Activated CD8-positive, alpha-beta T cell treated with anti-CD3 and anti-CD28 coated beads for 36 hours (primary cell): Measurements from ENCODE around the gene DNAJC11. TPM values are rescaled to one million over a fixed set of nuclear protein-coding genes. Genes with fewer than 3 reads are reported as not detected.

Experiments used
- ATAC-seq: fragments of 200-7000 bp; cut with Tn5 transposase; one replicate; pipeline ENCODE4 v1.10.0; 2021; ENCODE audit warnings: mild to moderate bottlenecking, moderate library complexity
- CTCF ChIA-PET: fragments of 350-600 bp; sonication (Branson Sonifier 250); formaldehyde crosslinking; loops from one replicate; lab custom pipeline; 2021; ENCODE audit warnings: antibody characterized with exemption; lab: Charles Lee
- POLR2A ChIA-PET: fragments of 350-600 bp; sonication (Branson Sonifier 250); formaldehyde crosslinking; loops from one replicate; lab custom pipeline; 2021; ENCODE audit warnings: antibody characterized with exemption; lab: Charles Lee
- DNase-seq: peaks from one replicate; pipeline ENCODE4 v3.0.0-alpha.2; 2020
- H3K27ac Mint-ChIP-seq: one replicate; pipeline ENCODE4 v1.8.0; 2021; ENCODE audit warnings: mild to moderate bottlenecking, mixed read lengths
- H3K27me3 Mint-ChIP-seq: one replicate; pipeline ENCODE4 v1.8.0; 2021; ENCODE audit warnings: mixed read lengths
- H3K36me3 Mint-ChIP-seq: one replicate; pipeline ENCODE4 v1.8.0; 2021; ENCODE audit warnings: low read depth, mixed read lengths
- H3K4me1 Mint-ChIP-seq: one replicate; pipeline ENCODE4 v1.8.0; 2021; ENCODE audit warnings: low read depth, mixed read lengths
- H3K4me3 Mint-ChIP-seq: one replicate; pipeline ENCODE4 v1.8.0; 2021; ENCODE audit warnings: mild to moderate bottlenecking, moderate library complexity, mixed read lengths
- H3K9me3 Mint-ChIP-seq: one replicate; pipeline ENCODE4 v1.8.0; 2021; ENCODE audit warnings: mixed read lengths
- CTCF ChIP-seq: fragments of 200-600 bp; IDR thresholded peaks from one replicate; pipeline ENCODE4 v1.8.0; 2022; ENCODE audit warnings: antibody characterized with exemption, mild to moderate bottlenecking
- intact Hi-C: fragments of 100-400 bp; cut with micrococcal nuclease; formaldehyde crosslinking; loops from one replicate; pipeline ENCODE4 v1.10.0; 2022
- total RNA-seq, 2 experiments: library from RNA; stranded (reverse); gene quantifications; one replicate each; pipeline ENCODE4 v1.2.3, GENCODE V29; 2021

Gene DNAJC11
- total RNA-seq, 2 experiments from 2014 or later = 52.8 to 53.3 TPM

GRCh38 chr1:6588128-6588892, 113.3 kb downstream of the DNAJC11 start:
- H3K27me3 Mint-ChIP-seq = no peaks in the 10 kb centered on the region
- no peaks in the 10 kb centered on the region for H3K9me3 Mint-ChIP-seq
- peaks cover 22% of the 10 kb centered on the region for H3K4me1 Mint-ChIP-seq
- ATAC-seq (no peak), DNase-seq (no peak)
- ChIA-PET CTCF (interaction anchor here (0.9 to 1.5 kb wide), 2 partner anchors 12 to 15 kb away, joined by 3 to 7 read pairs; no protein-coding TSS in a partner anchor), POLR2A (interaction anchor here (2.0 kb wide), 2 partner anchors 9 to 10 kb away, joined by 6 to 13 read pairs; partner anchors contain the start of gene ZBTB48)
- intact Hi-C loops = no loop called here
- H3K4me3 Mint-ChIP-seq = no peak overlapping the region
- no peak for TF ChIP-seq CTCF
- H3K36me3 Mint-ChIP-seq = peaks cover 5% of the 10 kb centered on the region
- peak overlapping the region; percentile 16 for H3K27ac Mint-ChIP-seq

GRCh38 chr1:6587261-6588005, 114.2 kb downstream of the DNAJC11 start:
- Mint-ChIP-seq H3K27ac (peak overlapping the region; percentile 52), H3K27me3 (no peaks in the 10 kb centered on the region), H3K4me1 (peaks cover 24% of the 10 kb centered on the region), H3K9me3 (no peaks in the 10 kb centered on the region), H3K4me3 (no peak overlapping the region), H3K36me3 (peaks cover 6% of the 10 kb centered on the region)
- ChIA-PET POLR2A (interaction anchor here (0.7 to 1.5 kb wide), 2 partner anchors 13 to 15 kb away, joined by 3 to 5 read pairs; no protein-coding TSS in a partner anchor), CTCF (interaction anchor here (1.5 kb wide), 1 partner anchor 13 kb away, joined by 7 read pairs; no protein-coding TSS in a partner anchor)
- no peak for ATAC-seq
- TF ChIP-seq CTCF = no peak
- intact Hi-C loops = no loop called here
- DNase-seq = no peak

GRCh38 chr1:6586404-6586816, 115.2 kb downstream of the DNAJC11 start:
- no peak for ATAC-seq
- DNase-seq = no peak
- H3K27ac Mint-ChIP-seq = no peak overlapping the region
- H3K4me1 Mint-ChIP-seq = peaks cover 25% of the 10 kb centered on the region
- CTCF ChIA-PET = interaction anchor here (1.5 kb wide), 1 partner anchor 14 kb away, joined by 7 read pairs; no protein-coding TSS in a partner anchor
- intact Hi-C loops = no loop called here
- no peaks in the 10 kb centered on the region for H3K27me3 Mint-ChIP-seq
- no peak for TF ChIP-seq CTCF
- peaks cover 10% of the 10 kb centered on the region for H3K36me3 Mint-ChIP-seq
- H3K9me3 Mint-ChIP-seq = no peaks in the 10 kb centered on the region
- H3K4me3 Mint-ChIP-seq = no peak overlapping the region
- POLR2A ChIA-PET = interaction anchor here (1.1 to 1.5 kb wide), 2 partner anchors 10 to 16 kb away, joined by 3 to 5 read pairs; no protein-coding TSS in a partner anchor

- peaks cover 27% of the 10 kb centered on the region for H3K4me1 Mint-ChIP-seq
- no peak for DNase-seq
- intact Hi-C loops = no loop called here
- ChIA-PET CTCF (no interaction called here), POLR2A (interaction anchor here (0.7 to 1.1 kb wide), 2 partner anchors 11 to 13 kb away, joined by 3 read pairs; no protein-coding TSS in a partner anchor)
- no peak overlapping the region for H3K4me3 Mint-ChIP-seq
- peaks cover 12% of the 10 kb centered on the region for H3K36me3 Mint-ChIP-seq
- TF ChIP-seq CTCF = no peak
- ATAC-seq = no peak
- H3K27ac Mint-ChIP-seq = no peak overlapping the region
- no peaks in the 10 kb centered on the region for H3K9me3 Mint-ChIP-seq
- no peaks in the 10 kb centered on the region for H3K27me3 Mint-ChIP-seq
These were observed 115.8 kb downstream of the DNAJC11 start for GRCh38 chr1:6585841-6586240.
